GM18873 (cell line): ENCODE results near the gene TAF13.
A peak's percentile ranks its signal among the peaks of the same experiment; 100 is the strongest.

ENCODE experiments used
- ATAC-seq: cut with Tn5 transposase; IDR thresholded peaks from one replicate; pipeline ENCODE4 v1.9.1; 2021; ENCODE audit warnings: mild to moderate bottlenecking, moderate library complexity, moderate number of reproducible peaks; ENCODE audit not compliant: unreplicated experiment, low FRiP score

TAF13 gene, protein sequence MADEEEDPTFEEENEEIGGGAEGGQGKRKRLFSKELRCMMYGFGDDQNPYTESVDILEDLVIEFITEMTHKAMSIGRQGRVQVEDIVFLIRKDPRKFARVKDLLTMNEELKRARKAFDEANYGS

GRCh38 chr1:109075531-109076490 lies at the start of gene TAF13:
TSS of gene TAF13 (minus strand) at chr1:109076003. CDS start at chr1:109075947, 56 bp downstream.
- ATAC-seq: peak; percentile 97

- ATAC-seq: no peak
These were observed 44.6 kb upstream of the TAF13 start for GRCh38 chr1:109120356-109120755.

- no peak for ATAC-seq
These were observed 42.3 kb upstream of the TAF13 start for GRCh38 chr1:109118089-109118488.

DNA sequence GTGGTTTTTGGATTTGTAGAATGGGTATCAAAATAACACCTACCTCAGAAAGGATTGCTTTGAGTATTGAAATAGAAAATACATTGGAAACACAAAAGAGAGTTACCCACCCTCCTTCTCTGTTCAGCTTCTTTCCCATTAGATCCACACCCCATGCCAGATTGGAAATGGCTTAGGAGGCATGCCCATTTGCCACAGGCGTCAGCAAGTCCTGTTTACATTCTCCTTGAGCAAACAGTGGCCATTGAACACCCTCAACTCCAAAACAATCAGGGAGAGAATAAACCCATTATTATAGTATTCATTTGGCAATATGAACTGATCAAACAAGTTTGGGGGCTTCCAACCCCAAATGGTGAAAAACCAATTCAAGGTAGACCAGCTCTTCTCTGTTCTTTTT lies 40.5 kb upstream of the TAF13 start:
- no peak for ATAC-seq

GRCh38 chr1:109115685-109116084 lies 39.9 kb upstream of the TAF13 start:
- ATAC-seq: no peak

- ATAC-seq: no peak
These were observed 38.5 kb upstream of the TAF13 start for GRCh38 chr1:109114342-109114674.

GRCh38 chr1:109113590-109114341 lies 38.0 kb upstream of the TAF13 start, which contains the start of gene ELAPOR1:
TSS of gene ELAPOR1 (plus strand) at chr1:109114115. CDS start at chr1:109114184, 69 bp downstream.
- no peak for ATAC-seq

GRCh38 chr1:109112652-109113285 lies 37.0 kb upstream of the TAF13 start:
- ATAC-seq: no peak

- no peak for ATAC-seq
These were observed 36.4 kb upstream of the TAF13 start for GRCh38 chr1:109112056-109112651.

DNA sequence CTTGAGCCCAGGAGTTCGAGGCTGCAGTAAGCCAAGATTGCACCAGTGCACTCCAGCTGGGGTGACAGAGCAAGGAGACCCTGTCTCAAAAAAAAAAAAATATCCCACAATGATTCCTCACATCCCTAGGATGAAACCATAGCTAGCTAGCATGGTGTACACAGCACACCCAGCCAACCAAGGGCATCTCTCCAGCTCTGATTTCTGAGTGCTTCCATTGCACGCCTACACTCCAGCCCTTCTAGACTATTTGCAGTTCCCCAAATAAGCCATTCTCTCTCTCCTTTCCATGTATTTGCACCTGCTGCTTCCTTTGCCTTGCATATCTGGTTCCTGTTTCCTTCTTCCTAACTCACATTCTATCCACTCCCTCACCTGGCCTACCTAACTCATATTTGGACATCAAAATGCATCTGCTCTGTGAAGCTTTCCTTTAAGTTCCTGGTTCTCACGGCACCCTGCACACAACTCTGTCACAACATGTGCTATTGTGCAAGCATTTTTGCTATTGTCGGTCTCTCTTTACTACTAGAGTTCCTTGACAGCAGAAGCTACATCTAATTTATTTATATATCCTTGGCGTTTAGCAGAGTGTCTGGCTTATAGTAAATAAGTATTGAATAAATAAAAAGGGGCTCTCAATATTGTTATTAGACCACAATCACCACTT lies 35.7 kb upstream of the TAF13 start:
- no peak for ATAC-seq

DNA sequence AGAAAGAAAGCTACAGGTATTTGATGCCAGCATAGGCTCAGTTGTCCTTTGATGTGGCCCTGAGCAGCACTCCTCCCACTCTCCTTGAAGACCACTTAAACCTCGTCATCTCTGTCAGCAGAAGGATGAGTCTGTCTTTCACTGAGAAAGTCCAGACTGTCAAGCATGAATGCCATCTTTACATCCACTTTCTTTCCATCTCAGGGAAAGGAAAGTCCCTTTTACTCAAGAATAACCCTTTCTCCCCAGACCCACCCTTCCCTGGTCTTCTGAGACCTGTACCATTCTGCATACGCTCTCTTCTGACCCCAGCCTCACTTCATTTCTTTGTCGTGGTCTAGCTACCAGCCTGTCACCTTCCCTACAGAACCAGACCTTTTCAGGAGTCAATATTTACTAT lies 34.1 kb upstream of the TAF13 start:
- no peak for ATAC-seq

- no peak for ATAC-seq
These were observed 32.0 kb upstream of the TAF13 start for GRCh38 chr1:109107785-109108184.

- ATAC-seq: no peak
These were observed 30.1 kb upstream of the TAF13 start for GRCh38 chr1:109105881-109106280.

DNA sequence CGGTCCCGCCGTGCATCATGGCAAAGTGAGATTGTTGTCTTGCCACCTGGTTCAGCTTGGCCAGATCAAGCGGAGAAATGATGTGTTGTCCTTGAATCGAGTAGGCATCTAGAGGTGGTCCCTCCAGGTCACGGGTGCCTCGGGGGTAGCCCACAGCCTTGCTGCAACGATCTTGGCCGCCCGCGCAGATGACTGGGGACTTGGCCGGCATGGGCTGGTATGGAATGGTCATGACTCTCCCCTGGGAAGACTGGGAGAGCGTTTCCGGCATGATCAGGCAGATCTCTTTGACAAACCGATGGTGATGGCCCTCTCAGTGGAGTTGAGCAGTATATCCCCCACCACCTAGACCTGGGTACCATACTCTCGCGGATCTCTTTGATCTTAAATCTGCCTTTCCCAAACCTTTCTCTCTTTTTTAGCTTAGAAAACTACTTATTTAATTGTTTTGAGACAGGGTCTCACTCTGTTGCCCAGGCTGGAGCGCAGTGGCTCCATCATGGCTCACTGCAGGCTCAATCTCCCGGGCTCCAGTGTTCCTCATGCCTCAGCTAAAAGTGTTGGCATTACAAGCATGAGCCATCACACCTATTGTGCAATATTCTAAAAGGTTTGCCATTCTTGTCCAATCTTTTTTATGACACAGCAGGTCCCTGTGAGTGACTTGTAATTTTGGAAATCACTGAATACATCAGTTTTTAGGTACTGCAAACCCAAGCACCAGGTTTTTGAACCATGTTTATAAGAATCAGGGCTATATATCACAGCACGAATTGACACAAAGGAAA lies 28.8 kb upstream of the TAF13 start:
- no peak for ATAC-seq

GRCh38 chr1:109099938-109100773 lies 24.4 kb upstream of the TAF13 start:
- ATAC-seq: peak; percentile 82

DNA sequence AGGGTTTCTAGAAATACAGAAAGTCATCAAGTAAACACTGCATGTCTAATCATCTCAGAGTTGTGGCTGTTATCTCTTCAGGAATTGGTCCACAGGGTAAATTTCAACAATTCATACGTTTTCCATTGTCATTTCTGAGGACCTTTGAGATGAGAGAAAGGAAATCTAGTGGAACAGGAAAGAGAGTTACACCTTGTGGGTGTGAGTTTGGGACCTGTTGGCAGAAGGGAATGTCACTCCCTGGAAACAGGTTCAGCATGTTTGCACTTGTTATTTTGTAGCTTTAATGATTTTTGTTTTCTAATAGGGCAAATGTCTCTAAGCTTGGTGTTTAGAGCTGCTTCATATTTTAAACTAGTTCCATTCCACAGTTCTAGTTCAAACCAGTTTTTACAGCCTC lies 20.3 kb upstream of the TAF13 start:
- ATAC-seq: no peak

DNA sequence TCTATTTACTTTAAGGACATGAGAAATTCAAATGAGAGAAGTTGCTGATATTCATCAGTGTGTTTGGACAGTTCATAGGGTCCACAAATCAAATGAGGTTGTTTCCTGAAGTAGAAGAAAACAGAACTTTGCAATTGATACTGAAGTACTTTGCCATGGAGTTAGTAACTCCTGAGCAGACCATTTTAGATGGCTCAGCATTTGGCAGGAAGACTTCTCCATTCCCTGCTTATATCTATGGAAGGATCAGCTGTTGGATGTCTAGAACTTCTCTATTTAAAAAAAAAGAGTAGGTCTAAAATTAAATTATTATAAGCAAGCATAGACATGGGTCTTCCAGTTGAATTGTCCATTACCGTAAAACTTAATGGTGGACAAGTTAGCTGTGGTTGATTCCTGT lies 19.8 kb upstream of the TAF13 start:
- ATAC-seq: no peak

DNA sequence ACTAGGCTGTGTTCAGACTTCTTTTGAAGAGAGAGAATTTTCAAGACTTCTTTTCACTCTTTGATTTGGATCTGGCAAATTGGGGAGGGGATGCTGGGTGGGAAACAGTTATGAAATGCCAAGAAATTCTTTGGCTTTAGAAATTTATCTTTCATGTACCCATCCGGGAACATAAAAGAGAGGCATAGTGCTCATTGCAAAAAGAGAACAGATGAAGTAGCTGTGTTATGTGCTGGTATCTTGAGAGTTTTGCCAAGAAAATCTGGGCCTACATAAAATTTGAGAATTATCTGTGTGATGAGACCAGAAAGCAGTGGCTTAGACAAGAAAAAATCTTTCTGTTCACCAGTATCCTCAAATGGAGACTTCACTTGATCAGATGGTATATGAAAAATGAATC lies 19.1 kb upstream of the TAF13 start:
- ATAC-seq: no peak
